CD4-positive, alpha-beta memory T cell (primary cell): ENCODE measurements around the gene LTO1. TPM values are rescaled to one million over a fixed set of nuclear protein-coding genes. Genes with fewer than 3 reads are reported as not detected.
"Not testable (repeated sequence)": the region's sequence is repeated elsewhere in the genome, so short reads cannot be mapped to it uniquely, and the experiment has no call there.

ENCODE experiments used
- CTCF ChIA-PET: fragments of 350-600 bp; sonication (Branson Sonifier 250); formaldehyde crosslinking; loops from one replicate; lab custom pipeline; 2021; ENCODE audit warnings: inconsistent platforms; ENCODE audit not compliant: partially characterized antibody; lab: Charles Lee
- POLR2A ChIA-PET: fragments of 350-600 bp; sonication (Branson Sonifier 250); formaldehyde crosslinking; loops from one replicate; lab custom pipeline; 2021; ENCODE audit not compliant: partially characterized antibody; lab: Charles Lee
- DNase-seq, 5 donors: peaks; one replicate each; pipeline versions ENCODE4 v3.0.0 to v3.0.0-alpha.2; 2020 to 2022; ENCODE audit warnings: mixed read lengths in 1 of 5
- H3K27ac ChIP-seq: one replicate; pipeline ENCODE4 v1.7.0; 2013; ENCODE audit warnings: low read depth, low read length
- H3K27me3 ChIP-seq: 2 replicates; pipeline ENCODE4 v1.7.0; 2013; ENCODE audit warnings: mild to moderate bottlenecking, low read length, moderate library complexity; ENCODE audit not compliant: insufficient read depth
- H3K36me3 ChIP-seq: 2 replicates; pipeline ENCODE4 v1.7.0; 2013; ENCODE audit warnings: mild to moderate bottlenecking, low read length, moderate library complexity; ENCODE audit not compliant: insufficient read depth
- H3K4me1 ChIP-seq: 2 replicates; pipeline ENCODE4 v1.7.0; 2013; ENCODE audit warnings: mild to moderate bottlenecking, low read length, moderate library complexity; ENCODE audit not compliant: insufficient read depth
- H3K4me3 ChIP-seq, 2 donors: one replicate each; pipeline ENCODE4 v1.7.0; 2013; ENCODE audit warnings: low read length in 2 of 2, mild to moderate bottlenecking in 1 of 2
- H3K9me3 ChIP-seq, 2 donors: one replicate each; pipeline ENCODE4 v1.7.0; 2013; ENCODE audit warnings: low read length in 2 of 2, control low read depth in 1 of 2; ENCODE audit not compliant: control insufficient read depth in 1 of 2
- H3K27ac Mint-ChIP-seq, 7 donors: one replicate each; pipeline ENCODE4 v1.8.0; 2020 to 2021; ENCODE audit warnings: mixed read lengths in 7 of 7, mild to moderate bottlenecking in 6 of 7, inconsistent platforms in 3 of 7, moderate library complexity in 3 of 7
- H3K27me3 Mint-ChIP-seq, 2 donors: one replicate each; pipeline ENCODE4 v1.8.0; 2020 to 2021; ENCODE audit warnings: mixed read lengths in 2 of 2
- H3K36me3 Mint-ChIP-seq, 2 donors: one replicate each; pipeline ENCODE4 v1.8.0; 2020 to 2021; ENCODE audit warnings: mixed read lengths in 2 of 2, inconsistent platforms in 1 of 2, mild to moderate bottlenecking in 1 of 2
- H3K4me1 Mint-ChIP-seq, 4 donors: one replicate each; pipeline ENCODE4 v1.8.0; 2020 to 2021; ENCODE audit warnings: mixed read lengths in 4 of 4, mild to moderate bottlenecking in 1 of 4
- H3K4me3 Mint-ChIP-seq, 8 donors: one replicate each; pipeline ENCODE4 v1.8.0; 2020 to 2021; ENCODE audit warnings: mixed read lengths in 8 of 8, mild to moderate bottlenecking in 7 of 8, moderate library complexity in 6 of 8, inconsistent platforms in 3 of 8
- H3K9me3 Mint-ChIP-seq, 8 donors: one replicate each; pipeline ENCODE4 v1.8.0; 2020 to 2021; ENCODE audit warnings: mixed read lengths in 8 of 8, mild to moderate bottlenecking in 5 of 8, inconsistent platforms in 3 of 8, moderate library complexity in 1 of 8
- intact Hi-C: fragments of 100-400 bp; cut with micrococcal nuclease; formaldehyde crosslinking; loops from one replicate; pipeline ENCODE4 v1.15.1; 2023
- polyA plus RNA-seq, 2 donors: library from polyadenylated mRNA; unstranded; fragments of 300-500 nt; fragmentation: Illumina TruSeq; gene quantifications; one replicate each; pipeline ENCODE4 v1.2.3, GENCODE V29; 2021
- total RNA-seq, 2 experiments: library from RNA; stranded (reverse); gene quantifications; one replicate each; pipeline ENCODE4 v1.2.3, GENCODE V29; 2021

LTO1 gene
- total and polyA plus RNA-seq, 4 experiments from 2014 or later: 13.3 to 63.0 (median 39.5) TPM

GRCh38 chr11:69695581-69695980 lies 20.4 kb upstream of the LTO1 start:
- Mint-ChIP-seq H3K9me3 (peaks cover 0 to 8% (median 3%) of the 10 kb centered on the region in 8 donors), H3K27ac (no peak overlapping the region), H3K27me3 (peaks cover 42 to 48% of the 10 kb centered on the region in 2 donors), H3K4me1 (no peaks in the 10 kb centered on the region), H3K36me3 (no peaks in the 10 kb centered on the region), H3K4me3 (no peak overlapping the region)
- H3K4me1 ChIP-seq: no peaks in the 10 kb centered on the region
- intact Hi-C loops: no loop called here
- DNase-seq: no peak
- peaks cover 5% of the 10 kb centered on the region for H3K27me3 ChIP-seq
- H3K9me3 ChIP-seq: no peaks in the 10 kb centered on the region
- ChIA-PET POLR2A (no interaction called here), CTCF (no interaction called here)
- H3K36me3 ChIP-seq: no peaks in the 10 kb centered on the region
- H3K4me3 ChIP-seq: no peak overlapping the region
- no peak overlapping the region for H3K27ac ChIP-seq

- Histone ChIP-seq H3K27me3 (peaks cover 3% of the 10 kb centered on the region), H3K9me3 (no peaks in the 10 kb centered on the region), H3K36me3 (no peaks in the 10 kb centered on the region), H3K4me1 (no peaks in the 10 kb centered on the region), H3K4me3 (no peak overlapping the region), H3K27ac (no peak overlapping the region)
- no peaks in the 10 kb centered on the region for H3K36me3 Mint-ChIP-seq
- DNase-seq: no peak
- peaks cover 0 to 8% (median 3%) of the 10 kb centered on the region in 8 donors for H3K9me3 Mint-ChIP-seq
- POLR2A ChIA-PET: no interaction called here
- CTCF ChIA-PET: no interaction called here
- intact Hi-C loops: no loop called here
- H3K27me3 Mint-ChIP-seq: peaks cover 43 to 49% of the 10 kb centered on the region in 2 donors
- no peaks in the 10 kb centered on the region for H3K4me1 Mint-ChIP-seq
- no peak overlapping the region for H3K4me3 Mint-ChIP-seq
- no peak overlapping the region for H3K27ac Mint-ChIP-seq
Measured at GRCh38 chr11:69694781-69695180, 19.6 kb upstream of the LTO1 start.

GRCh38 chr11:69692422-69692821 lies 17.3 kb upstream of the LTO1 start:
- peaks cover 0 to 8% (median 3%) of the 10 kb centered on the region in 8 donors for H3K9me3 Mint-ChIP-seq
- CTCF ChIA-PET: no interaction called here

GRCh38 chr11:69691463-69691862 lies 16.3 kb upstream of the LTO1 start:
- Histone ChIP-seq H3K36me3 (no peaks in the 10 kb centered on the region), H3K9me3 (no peaks in the 10 kb centered on the region), H3K4me1 (no peaks in the 10 kb centered on the region), H3K27ac (no peak overlapping the region), H3K4me3 (no peak overlapping the region), H3K27me3 (no peaks in the 10 kb centered on the region)
- CTCF ChIA-PET: no interaction called here
- intact Hi-C loops: no loop called here
- Mint-ChIP-seq H3K27me3 (peaks cover 35 to 41% of the 10 kb centered on the region in 2 donors), H3K4me1 (no peaks in the 10 kb centered on the region), H3K9me3 (peaks cover 0 to 8% (median 3%) of the 10 kb centered on the region in 8 donors), H3K27ac (no peak overlapping the region), H3K4me3 (no peak overlapping the region), H3K36me3 (no peaks in the 10 kb centered on the region)
- POLR2A ChIA-PET: interaction anchor here (0.7 kb wide), 1 partner anchor 502 kb away, joined by 3 read pairs; no protein-coding TSS in a partner anchor
- DNase-seq: no peak

More at GRCh38 chr11:69692422-69692821, 17.3 kb upstream of the LTO1 start:
- intact Hi-C loops: no loop called here
- Histone ChIP-seq H3K36me3 (no peaks in the 10 kb centered on the region), H3K4me1 (no peaks in the 10 kb centered on the region), H3K27ac (no peak overlapping the region), H3K9me3 (no peaks in the 10 kb centered on the region), H3K4me3 (no peak overlapping the region), H3K27me3 (peaks cover 3% of the 10 kb centered on the region)
- H3K4me1 Mint-ChIP-seq: no peaks in the 10 kb centered on the region
- POLR2A ChIA-PET: no interaction called here
- H3K4me3 Mint-ChIP-seq: no peak overlapping the region
- no peaks in the 10 kb centered on the region for H3K36me3 Mint-ChIP-seq
- H3K27ac Mint-ChIP-seq: peak overlapping the region in 1 of 7 donors; percentile 82
- DNase-seq: no peak
- peaks cover 39 to 50% of the 10 kb centered on the region in 2 donors for H3K27me3 Mint-ChIP-seq

- H3K4me1 ChIP-seq: peaks cover 7% of the 10 kb centered on the region
- POLR2A ChIA-PET: no interaction called here
- H3K27me3 ChIP-seq: no peaks in the 10 kb centered on the region
- H3K4me3 ChIP-seq: no peak overlapping the region
- H3K27ac ChIP-seq: no peak overlapping the region
- no peaks in the 10 kb centered on the region for H3K9me3 ChIP-seq
- no peaks in the 10 kb centered on the region for H3K36me3 Mint-ChIP-seq
- H3K9me3 Mint-ChIP-seq: peaks cover 0 to 8% (median 3%) of the 10 kb centered on the region in 8 donors
- CTCF ChIA-PET: no interaction called here
- peaks cover 31 to 36% of the 10 kb centered on the region in 2 donors for H3K27me3 Mint-ChIP-seq
- no peak for DNase-seq
- no peaks in the 10 kb centered on the region for H3K36me3 ChIP-seq
- H3K4me3 Mint-ChIP-seq: no peak overlapping the region
- peaks cover 2 to 7% (median 4%) of the 10 kb centered on the region in 4 donors for H3K4me1 Mint-ChIP-seq
- intact Hi-C loops: loop anchor here (5.0 kb wide), 1 partner anchor 1068 kb away; no protein-coding TSS in a partner anchor
- no peak overlapping the region for H3K27ac Mint-ChIP-seq
Measured at GRCh38 chr11:69689484-69690319, 14.5 kb upstream of the LTO1 start.

GRCh38 chr11:69687969-69688771 lies 13.0 kb upstream of the LTO1 start:
- H3K4me1 Mint-ChIP-seq, CTCF ChIA-PET, H3K27ac ChIP-seq, DNase-seq, H3K36me3 ChIP-seq, H3K4me1 ChIP-seq, H3K27ac Mint-ChIP-seq, H3K9me3 ChIP-seq, H3K9me3 Mint-ChIP-seq, H3K4me3 Mint-ChIP-seq, POLR2A ChIA-PET, H3K27me3 ChIP-seq, H3K4me3 ChIP-seq, H3K36me3 Mint-ChIP-seq: not testable (repeated sequence)
- peaks cover 22 to 23% of the 10 kb centered on the region in 2 donors for H3K27me3 Mint-ChIP-seq
- intact Hi-C loops: loop anchor here (2.0 to 5.0 kb wide), 2 partner anchors 503 to 1069 kb away; no protein-coding TSS in a partner anchor

- H3K36me3 ChIP-seq: no peaks in the 10 kb centered on the region
- CTCF ChIA-PET: interaction anchor here (1.0 kb wide), 1 partner anchor 201 kb away, joined by 3 read pairs; no protein-coding TSS in a partner anchor
Measured at GRCh38 chr11:69686856-69687255, 11.7 kb upstream of the LTO1 start.

More at GRCh38 chr11:69686856-69687255, 11.7 kb upstream of the LTO1 start:
- Mint-ChIP-seq H3K4me3 (no peak overlapping the region), H3K36me3 (no peaks in the 10 kb centered on the region), H3K4me1 (peaks cover 2 to 7% (median 4%) of the 10 kb centered on the region in 4 donors), H3K9me3 (peaks cover 0 to 5% (median 0%) of the 10 kb centered on the region in 8 donors), H3K27ac (no peak overlapping the region), H3K27me3 (peaks cover 14 to 19% of the 10 kb centered on the region in 2 donors)
- Histone ChIP-seq H3K27ac (no peak overlapping the region), H3K4me1 (peaks cover 7% of the 10 kb centered on the region), H3K27me3 (no peaks in the 10 kb centered on the region), H3K9me3 (no peaks in the 10 kb centered on the region), H3K4me3 (no peak overlapping the region)
- POLR2A ChIA-PET: no interaction called here
- intact Hi-C loops: loop anchor here (2.0 to 5.0 kb wide), 2 partner anchors 504 to 1070 kb away; no protein-coding TSS in a partner anchor
- no peak for DNase-seq
